WTC11 (cell line): ENCODE measurements around the gene PCDHGC4. TPM values are rescaled to one million over a fixed set of nuclear protein-coding genes. Genes with fewer than 3 reads are reported as not detected.

Source experiments
- ATAC-seq: fragments of 200-7000 bp; cut with Tn5 transposase; 2 replicates; pipeline ENCODE4 v1.10.0; 2021; ENCODE audit warnings: mild to moderate bottlenecking, moderate library complexity
- CTCF ChIA-PET: fragments of 300-600 bp; sonication (Branson Sonifier 250); formaldehyde crosslinking; loops from one replicate; lab custom pipeline; 2021; ENCODE audit warnings: antibody characterized with exemption; lab: Charles Lee
- POLR2A ChIA-PET: fragments of 350-600 bp; sonication (Branson Sonifier 250); formaldehyde crosslinking; loops from one replicate; lab custom pipeline; 2021; ENCODE audit warnings: antibody characterized with exemption; lab: Charles Lee
- DNase-seq: peaks from one replicate; pipeline ENCODE4 v3.0.0; 2021; ENCODE audit warnings: low spot score
- H3K27ac Mint-ChIP-seq: 2 replicates; pipeline ENCODE4 v1.8.0; 2021; ENCODE audit warnings: mixed read lengths
- H3K27me3 Mint-ChIP-seq: 2 replicates; pipeline ENCODE4 v1.8.0; 2021; ENCODE audit warnings: low read depth, mild to moderate bottlenecking, moderate library complexity, mixed read lengths
- H3K36me3 Mint-ChIP-seq: 2 replicates; pipeline ENCODE4 v1.8.0; 2021; ENCODE audit warnings: mixed read lengths
- H3K4me1 Mint-ChIP-seq: 2 replicates; pipeline ENCODE4 v1.8.0; 2022; ENCODE audit warnings: mixed read lengths
- H3K4me3 Mint-ChIP-seq: 2 replicates; pipeline ENCODE4 v1.8.0; 2021; ENCODE audit warnings: mild to moderate bottlenecking, moderate library complexity, mixed read lengths
- H3K9me3 Mint-ChIP-seq: 2 replicates; pipeline ENCODE4 v1.8.0; 2021; ENCODE audit warnings: mixed read lengths
- CBFB ChIP-seq: sonication (generic); formaldehyde crosslinking; IDR thresholded peaks from 2 replicates; pipeline ENCODE4 v1.8.1; 2022; ENCODE audit warnings: mild to moderate bottlenecking, low read depth, missing genetic modification reagents
- EMX1 ChIP-seq: fragments of 250-450 bp; sonication (Bioruptor Pico); IDR thresholded peaks from 2 replicates; pipeline ENCODE4 v1.8.0; 2021; ENCODE audit warnings: mild to moderate bottlenecking
- ETV6 ChIP-seq: sonication (generic); formaldehyde crosslinking; IDR thresholded peaks from 2 replicates; pipeline ENCODE4 v1.8.1; 2022; ENCODE audit warnings: mild to moderate bottlenecking, missing genetic modification reagents
- HMGA2 ChIP-seq: fragments of 250-450 bp; sonication (Bioruptor Pico); IDR thresholded peaks from 2 replicates; pipeline ENCODE4 v1.4.0; 2021; ENCODE audit warnings: mild to moderate bottlenecking, moderate library complexity
- JUN ChIP-seq: sonication (generic); formaldehyde crosslinking; IDR thresholded peaks from 2 replicates; pipeline ENCODE4 v1.8.0; 2023; ENCODE audit warnings: mild to moderate bottlenecking, missing genetic modification reagents
- KAT7 ChIP-seq: sonication (generic); formaldehyde crosslinking; IDR thresholded peaks from 2 replicates; pipeline ENCODE4 v1.8.1; 2023; ENCODE audit warnings: missing genetic modification reagents, mild to moderate bottlenecking, borderline replicate concordance
- MYBL2 ChIP-seq: sonication (generic); formaldehyde crosslinking; IDR thresholded peaks from 2 replicates; pipeline ENCODE4 v1.8.1; 2023; ENCODE audit warnings: mild to moderate bottlenecking, moderate library complexity, missing genetic modification reagents
- NFATC4 ChIP-seq: fragments of 250-450 bp; sonication (Bioruptor Pico); IDR thresholded peaks from 2 replicates; pipeline ENCODE4 v1.9.0; 2021; ENCODE audit warnings: mild to moderate bottlenecking
- NR3C1 ChIP-seq: sonication (generic); formaldehyde crosslinking; conservative IDR thresholded peaks from 2 replicates; pipeline ENCODE4 v1.8.1; 2023; ENCODE audit warnings: low read depth, mild to moderate bottlenecking, missing genetic modification reagents
- RELA ChIP-seq: sonication (generic); formaldehyde crosslinking; IDR thresholded peaks from 2 replicates; pipeline ENCODE4 v1.8.1; 2022; ENCODE audit warnings: missing genetic modification reagents, mild to moderate bottlenecking, borderline replicate concordance
- SOX15 ChIP-seq: fragments of 250-450 bp; sonication (Bioruptor Pico); IDR thresholded peaks from 2 replicates; pipeline ENCODE4 v1.9.0; 2021; ENCODE audit warnings: mild to moderate bottlenecking
- total RNA-seq: library from RNA; stranded (reverse); gene quantifications from 3 replicates; pipeline ENCODE4 v1.2.3, GENCODE V29; 2021
- TF ChIP-seq, protein P1 (sequence below): sonication (generic); formaldehyde crosslinking; IDR thresholded peaks from 2 replicates; pipeline ENCODE4 v1.8.0; 2023; ENCODE audit warnings: missing genetic modification reagents, mild to moderate bottlenecking, borderline replicate concordance
- TF ChIP-seq, protein P2 (sequence below): sonication (generic); formaldehyde crosslinking; IDR thresholded peaks from 2 replicates; pipeline ENCODE4 v1.8.1; 2022; ENCODE audit warnings: mild to moderate bottlenecking, moderate library complexity, missing genetic modification reagents
- TF ChIP-seq, protein P3 (sequence below): sonication (generic); formaldehyde crosslinking; IDR thresholded peaks from 2 replicates; pipeline ENCODE4 v1.8.0; 2022; ENCODE audit warnings: mild to moderate bottlenecking, missing genetic modification reagents
- TF ChIP-seq, protein P4 (sequence below): sonication (generic); formaldehyde crosslinking; conservative IDR thresholded peaks from 2 replicates; pipeline ENCODE4 v1.8.1; 2023; ENCODE audit warnings: mild to moderate bottlenecking, low read depth, missing genetic modification reagents, moderate library complexity
- TF ChIP-seq, protein P5 (sequence below): sonication (generic); formaldehyde crosslinking; IDR thresholded peaks from 2 replicates; pipeline ENCODE4 v1.8.0; 2022; ENCODE audit warnings: mild to moderate bottlenecking, missing genetic modification reagents

The PCDHGC4 gene
- total RNA-seq, 1 experiment from 2014 or later: 6.1 TPM

DNA sequence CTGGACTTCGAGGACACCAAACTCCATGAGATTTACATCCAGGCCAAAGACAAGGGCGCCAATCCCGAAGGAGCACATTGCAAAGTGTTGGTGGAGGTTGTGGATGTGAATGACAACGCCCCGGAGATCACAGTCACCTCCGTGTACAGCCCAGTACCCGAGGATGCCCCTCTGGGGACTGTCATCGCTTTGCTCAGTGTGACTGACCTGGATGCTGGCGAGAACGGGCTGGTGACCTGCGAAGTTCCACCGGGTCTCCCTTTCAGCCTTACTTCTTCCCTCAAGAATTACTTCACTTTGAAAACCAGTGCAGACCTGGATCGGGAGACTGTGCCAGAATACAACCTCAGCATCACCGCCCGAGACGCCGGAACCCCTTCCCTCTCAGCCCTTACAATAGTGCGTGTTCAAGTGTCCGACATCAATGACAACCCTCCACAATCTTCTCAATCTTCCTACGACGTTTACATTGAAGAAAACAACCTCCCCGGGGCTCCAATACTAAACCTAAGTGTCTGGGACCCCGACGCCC is 7.7 kb upstream of the PCDHGC4 start:
- peaks cover 7% of the 10 kb centered on the region for H3K36me3 Mint-ChIP-seq
- CTCF ChIA-PET: interaction anchor here (0.7 to 5.2 kb wide), 28 partner anchors 8 to 290 kb away, joined by 3 to 113 read pairs (median 14); partner anchors contain the start of genes DIAPH1, PCDHB15, PCDHB9 and PCDHGA10
- DNase-seq: no peak
- TF ChIP-seq HMGA2 (CRISPR knock-in tag) (no peak), NR3C1 (CRISPR knock-in tag) (no peak), JUN (no peak), SOX15 (no peak), KAT7 (CRISPR knock-in tag) (no peak), RELA (CRISPR knock-in tag) (no peak), MYBL2 (CRISPR knock-in tag) (no peak), ETV6 (CRISPR knock-in tag) (no peak)
- TF ChIP-seq, protein P1, sequence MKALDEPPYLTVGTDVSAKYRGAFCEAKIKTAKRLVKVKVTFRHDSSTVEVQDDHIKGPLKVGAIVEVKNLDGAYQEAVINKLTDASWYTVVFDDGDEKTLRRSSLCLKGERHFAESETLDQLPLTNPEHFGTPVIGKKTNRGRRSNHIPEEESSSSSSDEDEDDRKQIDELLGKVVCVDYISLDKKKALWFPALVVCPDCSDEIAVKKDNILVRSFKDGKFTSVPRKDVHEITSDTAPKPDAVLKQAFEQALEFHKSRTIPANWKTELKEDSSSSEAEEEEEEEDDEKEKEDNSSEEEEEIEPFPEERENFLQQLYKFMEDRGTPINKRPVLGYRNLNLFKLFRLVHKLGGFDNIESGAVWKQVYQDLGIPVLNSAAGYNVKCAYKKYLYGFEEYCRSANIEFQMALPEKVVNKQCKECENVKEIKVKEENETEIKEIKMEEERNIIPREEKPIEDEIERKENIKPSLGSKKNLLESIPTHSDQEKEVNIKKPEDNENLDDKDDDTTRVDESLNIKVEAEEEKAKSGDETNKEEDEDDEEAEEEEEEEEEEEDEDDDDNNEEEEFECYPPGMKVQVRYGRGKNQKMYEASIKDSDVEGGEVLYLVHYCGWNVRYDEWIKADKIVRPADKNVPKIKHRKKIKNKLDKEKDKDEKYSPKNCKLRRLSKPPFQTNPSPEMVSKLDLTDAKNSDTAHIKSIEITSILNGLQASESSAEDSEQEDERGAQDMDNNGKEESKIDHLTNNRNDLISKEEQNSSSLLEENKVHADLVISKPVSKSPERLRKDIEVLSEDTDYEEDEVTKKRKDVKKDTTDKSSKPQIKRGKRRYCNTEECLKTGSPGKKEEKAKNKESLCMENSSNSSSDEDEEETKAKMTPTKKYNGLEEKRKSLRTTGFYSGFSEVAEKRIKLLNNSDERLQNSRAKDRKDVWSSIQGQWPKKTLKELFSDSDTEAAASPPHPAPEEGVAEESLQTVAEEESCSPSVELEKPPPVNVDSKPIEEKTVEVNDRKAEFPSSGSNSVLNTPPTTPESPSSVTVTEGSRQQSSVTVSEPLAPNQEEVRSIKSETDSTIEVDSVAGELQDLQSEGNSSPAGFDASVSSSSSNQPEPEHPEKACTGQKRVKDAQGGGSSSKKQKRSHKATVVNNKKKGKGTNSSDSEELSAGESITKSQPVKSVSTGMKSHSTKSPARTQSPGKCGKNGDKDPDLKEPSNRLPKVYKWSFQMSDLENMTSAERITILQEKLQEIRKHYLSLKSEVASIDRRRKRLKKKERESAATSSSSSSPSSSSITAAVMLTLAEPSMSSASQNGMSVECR (CRISPR knock-in tag): no peak
- TF ChIP-seq, protein P2, sequence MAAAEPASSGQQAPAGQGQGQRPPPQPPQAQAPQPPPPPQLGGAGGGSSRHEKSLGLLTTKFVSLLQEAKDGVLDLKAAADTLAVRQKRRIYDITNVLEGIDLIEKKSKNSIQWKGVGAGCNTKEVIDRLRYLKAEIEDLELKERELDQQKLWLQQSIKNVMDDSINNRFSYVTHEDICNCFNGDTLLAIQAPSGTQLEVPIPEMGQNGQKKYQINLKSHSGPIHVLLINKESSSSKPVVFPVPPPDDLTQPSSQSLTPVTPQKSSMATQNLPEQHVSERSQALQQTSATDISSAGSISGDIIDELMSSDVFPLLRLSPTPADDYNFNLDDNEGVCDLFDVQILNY (CRISPR knock-in tag): no peak
- TF ChIP-seq, protein P3, sequence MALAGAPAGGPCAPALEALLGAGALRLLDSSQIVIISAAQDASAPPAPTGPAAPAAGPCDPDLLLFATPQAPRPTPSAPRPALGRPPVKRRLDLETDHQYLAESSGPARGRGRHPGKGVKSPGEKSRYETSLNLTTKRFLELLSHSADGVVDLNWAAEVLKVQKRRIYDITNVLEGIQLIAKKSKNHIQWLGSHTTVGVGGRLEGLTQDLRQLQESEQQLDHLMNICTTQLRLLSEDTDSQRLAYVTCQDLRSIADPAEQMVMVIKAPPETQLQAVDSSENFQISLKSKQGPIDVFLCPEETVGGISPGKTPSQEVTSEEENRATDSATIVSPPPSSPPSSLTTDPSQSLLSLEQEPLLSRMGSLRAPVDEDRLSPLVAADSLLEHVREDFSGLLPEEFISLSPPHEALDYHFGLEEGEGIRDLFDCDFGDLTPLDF (CRISPR knock-in tag): no peak
- TF ChIP-seq, protein P4, sequence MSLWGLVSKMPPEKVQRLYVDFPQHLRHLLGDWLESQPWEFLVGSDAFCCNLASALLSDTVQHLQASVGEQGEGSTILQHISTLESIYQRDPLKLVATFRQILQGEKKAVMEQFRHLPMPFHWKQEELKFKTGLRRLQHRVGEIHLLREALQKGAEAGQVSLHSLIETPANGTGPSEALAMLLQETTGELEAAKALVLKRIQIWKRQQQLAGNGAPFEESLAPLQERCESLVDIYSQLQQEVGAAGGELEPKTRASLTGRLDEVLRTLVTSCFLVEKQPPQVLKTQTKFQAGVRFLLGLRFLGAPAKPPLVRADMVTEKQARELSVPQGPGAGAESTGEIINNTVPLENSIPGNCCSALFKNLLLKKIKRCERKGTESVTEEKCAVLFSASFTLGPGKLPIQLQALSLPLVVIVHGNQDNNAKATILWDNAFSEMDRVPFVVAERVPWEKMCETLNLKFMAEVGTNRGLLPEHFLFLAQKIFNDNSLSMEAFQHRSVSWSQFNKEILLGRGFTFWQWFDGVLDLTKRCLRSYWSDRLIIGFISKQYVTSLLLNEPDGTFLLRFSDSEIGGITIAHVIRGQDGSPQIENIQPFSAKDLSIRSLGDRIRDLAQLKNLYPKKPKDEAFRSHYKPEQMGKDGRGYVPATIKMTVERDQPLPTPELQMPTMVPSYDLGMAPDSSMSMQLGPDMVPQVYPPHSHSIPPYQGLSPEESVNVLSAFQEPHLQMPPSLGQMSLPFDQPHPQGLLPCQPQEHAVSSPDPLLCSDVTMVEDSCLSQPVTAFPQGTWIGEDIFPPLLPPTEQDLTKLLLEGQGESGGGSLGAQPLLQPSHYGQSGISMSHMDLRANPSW (CRISPR knock-in tag): no peak
- TF ChIP-seq, protein P5, sequence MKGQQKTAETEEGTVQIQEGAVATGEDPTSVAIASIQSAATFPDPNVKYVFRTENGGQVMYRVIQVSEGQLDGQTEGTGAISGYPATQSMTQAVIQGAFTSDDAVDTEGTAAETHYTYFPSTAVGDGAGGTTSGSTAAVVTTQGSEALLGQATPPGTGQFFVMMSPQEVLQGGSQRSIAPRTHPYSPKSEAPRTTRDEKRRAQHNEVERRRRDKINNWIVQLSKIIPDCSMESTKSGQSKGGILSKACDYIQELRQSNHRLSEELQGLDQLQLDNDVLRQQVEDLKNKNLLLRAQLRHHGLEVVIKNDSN (CRISPR knock-in tag): no peak
- TF ChIP-seq, all 79 proteins: peak for 0
- POLR2A ChIA-PET: interaction anchor here (0.9 to 1.4 kb wide), 2 partner anchors 8 to 31 kb away, joined by 3 to 4 read pairs; partner anchors contain the start of gene PCDHGC4
- peaks cover 37% of the 10 kb centered on the region for H3K4me1 Mint-ChIP-seq
- peaks cover 28% of the 10 kb centered on the region for H3K27me3 Mint-ChIP-seq
- H3K4me3 Mint-ChIP-seq: peak overlapping the region; percentile 92
- no peak overlapping the region for H3K27ac Mint-ChIP-seq
- no peak for ATAC-seq
- peaks cover 2% of the 10 kb centered on the region; the same call in 1 of the 2 replicates for H3K9me3 Mint-ChIP-seq

DNA sequence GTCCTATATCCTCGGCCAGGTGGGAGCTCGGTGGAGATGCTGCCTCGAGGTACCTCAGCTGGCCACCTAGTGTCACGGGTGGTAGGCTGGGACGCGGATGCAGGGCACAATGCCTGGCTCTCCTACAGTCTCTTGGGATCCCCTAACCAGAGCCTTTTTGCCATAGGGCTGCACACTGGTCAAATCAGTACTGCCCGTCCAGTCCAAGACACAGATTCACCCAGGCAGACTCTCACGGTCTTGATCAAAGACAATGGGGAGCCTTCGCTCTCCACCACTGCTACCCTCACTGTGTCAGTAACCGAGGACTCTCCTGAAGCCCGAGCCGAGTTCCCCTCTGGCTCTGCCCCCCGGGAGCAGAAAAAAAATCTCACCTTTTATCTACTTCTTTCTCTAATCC is 7.0 kb upstream of the PCDHGC4 start:
- Mint-ChIP-seq H3K4me3 (peak overlapping the region; percentile 50), H3K27ac (no peak overlapping the region), H3K36me3 (peaks cover 7% of the 10 kb centered on the region), H3K4me1 (peaks cover 43% of the 10 kb centered on the region), H3K9me3 (peaks cover 2% of the 10 kb centered on the region; the same call in 1 of the 2 replicates), H3K27me3 (peaks cover 28% of the 10 kb centered on the region)
- ATAC-seq (no peak), DNase-seq (no peak)
- CTCF ChIA-PET: interaction anchor here (0.8 to 5.2 kb wide), 48 partner anchors 8 to 463 kb away, joined by 3 to 113 read pairs (median 6); partner anchors contain the start of genes PCDHB11, PCDHB14, PCDHB15 and PCDHB16
- TF ChIP-seq RELA (CRISPR knock-in tag) (no peak), EMX1 (CRISPR knock-in tag) (no peak), CBFB (CRISPR knock-in tag) (no peak), KAT7 (CRISPR knock-in tag) (no peak), NFATC4 (CRISPR knock-in tag) (no peak)
- POLR2A ChIA-PET: interaction anchor here (1.3 to 1.4 kb wide), 2 partner anchors 11 to 36 kb away, joined by 6 to 7 read pairs; partner anchors contain the start of gene PCDHGC5
